Lower leg skin (tissue), 4 donors: Measurements from ENCODE around the gene PKP4. TPM values are rescaled to one million over a fixed set of nuclear protein-coding genes. Genes with fewer than 3 reads are reported as not detected.

Experiments
- DNase-seq, 2 donors: peaks; one replicate each; pipeline ENCODE4 v3.0.0-alpha.2; 2019; ENCODE audit warnings: low spot score in 2 of 2
- H3K4me3 ChIP-seq: fragments of 200-600 bp; sonication (generic); 2 replicates; pipeline ENCODE4 v1.5.1; 2017; ENCODE audit warnings: mild to moderate bottlenecking, low read depth; ENCODE audit not compliant: poor library complexity, severe bottlenecking
- POLR2A ChIP-seq, 2 donors: fragments of 450-650 bp; IDR thresholded peaks; one replicate each; pipeline ENCODE4 v1.6.1; 2016 to 2017; ENCODE audit warnings: antibody characterized with exemption in 2 of 2, mild to moderate bottlenecking in 1 of 2, moderate library complexity in 1 of 2
- WGBS, 2 donors: methylation state at CpG; one replicate each; pipeline ENCODE4 v1.1.5; 2018; 5-methylcytosine and 5-hydroxymethylcytosine counted together
- intact Hi-C: fragments of 100-400 bp; cut with DNase I; formaldehyde crosslinking; loops from one replicate; pipeline ENCODE4 v1.15.0; 2023; ENCODE audit warnings: low total_unique reads
- total RNA-seq, 4 donors: library from RNA; depleted of rRNA; stranded (reverse); fragments of >200 nt; gene quantifications; one replicate each; pipeline ENCODE4 v1.1.0, GENCODE V29; 2016
- TF ChIP-seq, protein P1 (sequence below), 3 donors: fragments of 450-650 bp; IDR thresholded peaks; one replicate each; pipeline ENCODE4 v1.5.1; 2016; ENCODE audit warnings: antibody characterized with exemption in 3 of 3, mild to moderate bottlenecking in 3 of 3, moderate library complexity in 2 of 3

The PKP4 gene
- total RNA-seq, 4 donors from 2014 or later = 28.0 to 71.0 (median 43.6) TPM

DNA sequence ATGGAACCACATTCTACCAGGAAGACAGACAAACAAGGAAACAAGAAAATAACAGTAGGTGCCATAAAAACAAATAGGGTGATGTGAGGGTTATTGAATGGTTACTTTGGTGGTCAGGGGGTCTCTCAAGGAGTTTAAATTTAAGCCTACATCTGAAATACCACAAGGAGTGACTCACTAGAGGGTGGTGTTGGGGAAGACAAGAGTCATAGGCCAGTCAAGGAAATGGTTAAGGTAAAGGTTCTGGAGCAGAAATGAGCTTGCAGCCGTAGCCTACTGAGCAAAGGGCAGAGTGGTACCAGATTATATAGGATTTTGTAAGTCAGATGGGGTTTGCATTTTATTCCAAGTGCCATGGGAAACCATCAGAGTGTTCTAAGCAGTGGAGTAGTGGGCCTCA, 202.7 kb downstream of the PKP4 start:
- H3K4me3 ChIP-seq = no peak overlapping the region
- TF ChIP-seq, protein P1, sequence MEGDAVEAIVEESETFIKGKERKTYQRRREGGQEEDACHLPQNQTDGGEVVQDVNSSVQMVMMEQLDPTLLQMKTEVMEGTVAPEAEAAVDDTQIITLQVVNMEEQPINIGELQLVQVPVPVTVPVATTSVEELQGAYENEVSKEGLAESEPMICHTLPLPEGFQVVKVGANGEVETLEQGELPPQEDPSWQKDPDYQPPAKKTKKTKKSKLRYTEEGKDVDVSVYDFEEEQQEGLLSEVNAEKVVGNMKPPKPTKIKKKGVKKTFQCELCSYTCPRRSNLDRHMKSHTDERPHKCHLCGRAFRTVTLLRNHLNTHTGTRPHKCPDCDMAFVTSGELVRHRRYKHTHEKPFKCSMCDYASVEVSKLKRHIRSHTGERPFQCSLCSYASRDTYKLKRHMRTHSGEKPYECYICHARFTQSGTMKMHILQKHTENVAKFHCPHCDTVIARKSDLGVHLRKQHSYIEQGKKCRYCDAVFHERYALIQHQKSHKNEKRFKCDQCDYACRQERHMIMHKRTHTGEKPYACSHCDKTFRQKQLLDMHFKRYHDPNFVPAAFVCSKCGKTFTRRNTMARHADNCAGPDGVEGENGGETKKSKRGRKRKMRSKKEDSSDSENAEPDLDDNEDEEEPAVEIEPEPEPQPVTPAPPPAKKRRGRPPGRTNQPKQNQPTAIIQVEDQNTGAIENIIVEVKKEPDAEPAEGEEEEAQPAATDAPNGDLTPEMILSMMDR (IDR thresholded peaks at IDR 0.05) = no peak
- TF ChIP-seq POLR2A (IDR thresholded peaks at IDR 0.05) = no peak
- WGBS, 2 donors = 74 to 96% methylated on average over 1 of the region's 1 CpG
- intact Hi-C loops = no loop called here
- no peak for DNase-seq

DNA sequence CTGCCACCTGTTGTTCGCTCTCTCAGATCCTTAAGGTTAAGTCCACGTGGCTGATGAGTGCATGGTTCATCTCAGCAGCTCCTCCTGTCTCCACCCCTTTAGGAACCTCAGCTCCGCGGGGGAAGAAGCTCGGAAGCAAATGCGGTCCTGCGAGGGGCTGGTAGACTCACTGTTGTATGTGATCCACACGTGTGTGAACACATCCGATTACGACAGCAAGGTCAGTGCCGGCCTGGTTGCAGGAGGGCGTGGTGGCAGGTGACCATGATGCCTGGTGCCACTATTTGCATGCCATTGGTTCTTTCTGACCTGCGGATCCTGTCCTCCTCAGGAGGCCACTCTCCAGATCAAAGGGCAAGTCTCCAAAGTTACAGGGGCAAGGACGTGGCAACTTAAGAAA, 204.5 kb downstream of the PKP4 start:
- DNase-seq = peak in 1 of 2 donors; percentile 63
- no peak for TF ChIP-seq POLR2A (IDR thresholded peaks at IDR 0.05)
- TF ChIP-seq, protein P1 (IDR thresholded peaks at IDR 0.05) = no peak
- intact Hi-C loops = no loop called here
- 93 to 95% methylated on average over 14 of the region's 14 CpGs for WGBS, 2 donors
- no peak overlapping the region for H3K4me3 ChIP-seq

DNA sequence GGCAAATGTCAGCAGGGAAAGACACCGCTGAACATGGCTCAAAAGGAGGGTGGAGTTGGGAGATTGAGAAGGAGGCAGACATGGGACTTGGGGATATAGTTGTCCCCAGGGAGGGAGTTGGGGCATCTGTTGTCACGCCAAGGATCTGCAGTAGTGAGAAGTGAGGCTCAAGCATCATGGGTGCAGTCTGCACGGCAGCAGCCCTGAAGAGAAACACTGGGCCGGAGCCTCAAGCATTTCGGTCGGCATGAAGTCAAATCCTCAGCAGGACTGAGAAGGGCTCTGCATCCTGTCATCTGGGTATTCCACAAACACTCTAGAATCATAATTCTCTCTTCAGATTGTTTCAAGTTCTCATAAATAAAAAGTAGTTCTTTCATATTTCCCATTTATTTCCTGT, 205.7 kb downstream of the PKP4 start:
- H3K4me3 ChIP-seq = no peak overlapping the region
- peak in 1 of 2 donors; percentile 68 for DNase-seq
- intact Hi-C loops = no loop called here
- TF ChIP-seq POLR2A (IDR thresholded peaks at IDR 0.05) = no peak
- TF ChIP-seq, protein P1 (IDR thresholded peaks at IDR 0.05) = no peak
- 94% methylated on average over 6 of the region's 6 CpGs for WGBS, 2 donors

DNA sequence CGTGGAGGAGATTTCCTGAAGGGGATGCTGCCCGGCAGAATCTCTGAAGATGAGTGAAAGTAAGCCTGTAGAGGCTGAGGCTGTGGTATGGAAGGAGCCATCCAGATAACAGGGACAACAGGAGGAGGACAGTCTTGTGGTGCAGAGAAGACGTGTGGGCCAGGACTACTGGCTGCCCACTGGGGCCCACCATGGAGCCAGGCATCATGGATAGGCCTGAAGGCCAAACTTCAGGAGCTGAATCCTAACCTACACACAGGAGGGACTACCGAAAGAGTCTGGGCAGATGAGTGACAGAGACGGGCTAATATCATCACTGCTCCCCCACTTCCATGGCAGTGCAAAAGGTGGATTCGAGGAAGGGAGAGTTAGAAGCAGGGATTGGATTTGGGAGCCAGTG, 207.0 kb downstream of the PKP4 start:
- intact Hi-C loops = no loop called here
- H3K4me3 ChIP-seq = no peak overlapping the region
- peak in 1 of 2 donors; percentile 70 for DNase-seq
- TF ChIP-seq POLR2A (IDR thresholded peaks at IDR 0.05) = no peak
- WGBS, 2 donors = 93 to 94% methylated on average over 6 of the region's 6 CpGs

DNA sequence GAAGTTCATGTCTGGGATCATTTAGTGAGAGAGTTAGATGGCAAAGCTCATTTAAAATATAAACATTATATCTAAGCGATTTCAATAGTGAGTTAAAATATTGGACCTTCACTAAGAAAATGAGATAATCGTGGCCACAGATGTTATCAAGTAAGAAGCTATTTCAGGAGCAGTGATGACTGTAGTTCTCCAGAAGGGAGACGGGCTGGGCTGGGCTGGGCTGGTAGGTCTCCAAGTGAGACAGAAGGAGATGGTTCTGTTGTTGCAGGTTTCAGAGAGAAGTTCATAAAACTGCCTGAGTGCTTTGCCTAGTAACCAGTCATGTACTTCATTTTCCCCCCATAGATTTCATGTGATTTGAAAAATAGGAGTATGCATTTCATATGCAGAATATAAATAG, 208.2 kb downstream of the PKP4 start:
- intact Hi-C loops = no loop called here
- TF ChIP-seq, protein P1 (IDR thresholded peaks at IDR 0.05) = no peak
- TF ChIP-seq POLR2A (IDR thresholded peaks at IDR 0.05) = no peak
- 17 to 22% methylated on average over 3 of the region's 3 CpGs for WGBS, 2 donors
- DNase-seq = peak in 1 of 2 donors; percentile 29
- H3K4me3 ChIP-seq = no peak overlapping the region

DNA sequence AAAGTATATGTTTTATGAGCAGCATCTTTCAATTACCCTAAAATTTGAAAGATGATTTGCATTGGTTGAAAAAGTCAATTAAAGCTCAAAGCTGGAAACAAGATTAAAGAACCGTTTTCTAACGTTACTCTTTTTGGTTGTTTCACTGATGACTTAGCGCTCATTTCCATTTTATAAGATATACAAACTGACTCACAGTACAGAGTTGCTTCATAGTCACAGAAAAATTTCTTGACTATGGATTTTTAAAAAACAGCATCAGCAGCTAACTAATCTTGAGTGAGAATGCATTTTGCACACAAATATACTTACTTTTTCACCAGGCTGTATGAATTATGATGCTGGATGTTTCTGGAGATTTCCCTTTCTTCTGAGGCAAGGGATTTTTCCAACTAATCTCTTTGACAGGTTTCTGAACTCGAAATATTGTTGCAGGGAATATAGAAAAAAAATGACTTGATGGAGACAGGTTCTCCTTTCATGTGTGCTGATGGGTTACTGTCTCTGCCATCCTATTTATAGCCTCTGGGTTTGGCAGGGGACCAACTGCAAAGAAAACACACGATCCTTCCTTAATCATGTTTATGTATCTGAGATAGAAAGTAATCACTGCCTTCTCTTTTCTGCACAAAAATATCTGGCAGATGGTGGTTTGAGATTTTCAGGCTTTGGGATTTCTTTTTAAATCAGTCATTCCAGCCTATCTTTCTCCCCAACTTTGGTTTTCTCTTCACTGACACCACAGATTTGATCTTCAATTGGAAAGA, 209.0 kb downstream of the PKP4 start:
- intact Hi-C loops = no loop called here
- H3K4me3 ChIP-seq = no peak overlapping the region
- peak in 1 of 2 donors; percentile 17 for DNase-seq
- no peak for TF ChIP-seq POLR2A (IDR thresholded peaks at IDR 0.05)
- WGBS, 2 donors = 50 to 56% methylated on average over 5 of the region's 5 CpGs

DNA sequence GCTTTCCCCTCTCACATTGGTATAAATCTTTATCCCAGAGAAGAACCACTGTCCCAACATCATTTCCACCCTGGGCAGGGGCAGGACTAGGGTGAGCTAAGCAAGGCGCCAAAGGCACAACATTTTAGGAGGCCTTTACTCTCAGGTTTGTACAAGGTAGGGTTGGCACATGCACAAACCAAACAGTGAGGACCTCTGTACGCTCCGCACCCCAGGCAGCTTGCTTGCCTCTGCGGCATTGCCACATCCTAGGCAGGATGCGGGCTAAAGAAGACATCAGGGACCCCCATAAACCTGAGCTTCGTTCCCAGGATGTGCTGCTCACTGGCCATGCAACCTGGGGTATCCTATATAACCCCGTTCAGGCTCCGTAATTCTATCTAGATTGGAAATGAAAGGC, 210.2 kb downstream of the PKP4 start:
- intact Hi-C loops = no loop called here
- no peak overlapping the region for H3K4me3 ChIP-seq
- TF ChIP-seq, protein P1 (IDR thresholded peaks at IDR 0.05) = no peak
- TF ChIP-seq POLR2A (IDR thresholded peaks at IDR 0.05) = no peak
- peak in 1 of 2 donors; percentile 58 for DNase-seq
- 78 to 87% methylated on average over 8 of the region's 8 CpGs for WGBS, 2 donors
